Right atrium auricular region (tissue), 2 donors: ENCODE measurements around the gene RBM38. TPM values are rescaled to one million over a fixed set of nuclear protein-coding genes. Genes with fewer than 3 reads are reported as not detected.

Source experiments
- DNase-seq: peaks from one replicate; pipeline ENCODE4 v3.0.0-alpha.2; 2019; ENCODE audit warnings: low spot score
- H3K27ac ChIP-seq, 2 donors: fragments of 200-600 bp; sonication (generic); 1 replicate in 1 of 2; 2 replicates in 1 of 2; pipeline ENCODE4 v1.5.1; 2016 to 2019
- H3K27me3 ChIP-seq, 2 donors: fragments of 200-600 bp; sonication (generic); one replicate each; pipeline versions ENCODE4 v1.5.1 to v1.6.0; 2017 to 2019
- H3K36me3 ChIP-seq: fragments of 200-600 bp; sonication (generic); one replicate; pipeline ENCODE4 v1.5.1; 2016
- H3K4me1 ChIP-seq, 2 donors: fragments of 200-600 bp; sonication (generic); one replicate each; pipeline versions ENCODE4 v1.5.1 to v1.6.0; 2017 to 2019
- H3K4me3 ChIP-seq, 2 donors: fragments of 200-600 bp; sonication (generic); 1 replicate in 1 of 2; 2 replicates in 1 of 2; pipeline ENCODE4 v1.5.1; 2017 to 2019; ENCODE audit warnings: mild to moderate bottlenecking in 1 of 2, moderate library complexity in 1 of 2
- H3K9me3 ChIP-seq, 2 donors: fragments of 200-600 bp; sonication (generic); one replicate each; pipeline ENCODE4 v1.5.1; 2019
- total RNA-seq, 2 donors: library from RNA; depleted of rRNA; stranded (reverse); fragments of >200 nt; gene quantifications; one replicate each; pipeline ENCODE4 v1.1.0, GENCODE V29; 2016
- TF ChIP-seq, protein P1 (sequence below), 2 donors: fragments of 200-600 bp; sonication (generic); IDR thresholded peaks; one replicate each; pipeline ENCODE4 v1.5.1; 2019; ENCODE audit warnings: antibody characterized with exemption in 2 of 2

Gene RBM38
- total RNA-seq, 2 donors from 2014 or later = 127 to 151 TPM

- Histone ChIP-seq H3K4me3 (peak overlapping the region; percentile 71 to 79), H3K9me3 (no peaks in the 10 kb centered on the region), H3K36me3 (peaks cover 29% of the 10 kb centered on the region), H3K27ac (peak overlapping the region; percentile 92 to 96), H3K27me3 (no peaks in the 10 kb centered on the region), H3K4me1 (peaks cover 3 to 70% of the 10 kb centered on the region in 2 donors)
- TF ChIP-seq, protein P1, sequence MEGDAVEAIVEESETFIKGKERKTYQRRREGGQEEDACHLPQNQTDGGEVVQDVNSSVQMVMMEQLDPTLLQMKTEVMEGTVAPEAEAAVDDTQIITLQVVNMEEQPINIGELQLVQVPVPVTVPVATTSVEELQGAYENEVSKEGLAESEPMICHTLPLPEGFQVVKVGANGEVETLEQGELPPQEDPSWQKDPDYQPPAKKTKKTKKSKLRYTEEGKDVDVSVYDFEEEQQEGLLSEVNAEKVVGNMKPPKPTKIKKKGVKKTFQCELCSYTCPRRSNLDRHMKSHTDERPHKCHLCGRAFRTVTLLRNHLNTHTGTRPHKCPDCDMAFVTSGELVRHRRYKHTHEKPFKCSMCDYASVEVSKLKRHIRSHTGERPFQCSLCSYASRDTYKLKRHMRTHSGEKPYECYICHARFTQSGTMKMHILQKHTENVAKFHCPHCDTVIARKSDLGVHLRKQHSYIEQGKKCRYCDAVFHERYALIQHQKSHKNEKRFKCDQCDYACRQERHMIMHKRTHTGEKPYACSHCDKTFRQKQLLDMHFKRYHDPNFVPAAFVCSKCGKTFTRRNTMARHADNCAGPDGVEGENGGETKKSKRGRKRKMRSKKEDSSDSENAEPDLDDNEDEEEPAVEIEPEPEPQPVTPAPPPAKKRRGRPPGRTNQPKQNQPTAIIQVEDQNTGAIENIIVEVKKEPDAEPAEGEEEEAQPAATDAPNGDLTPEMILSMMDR (IDR thresholded peaks at IDR 0.05) = no peak
- no peak for DNase-seq
Observed at GRCh38 chr20:57391439-57392301, 474 bp downstream of the RBM38 start.

- Histone ChIP-seq H3K36me3 (peaks cover 39% of the 10 kb centered on the region), H3K27ac (peak overlapping the region; percentile 92 to 96), H3K9me3 (no peaks in the 10 kb centered on the region), H3K4me3 (peak overlapping the region; percentile 71 to 79), H3K4me1 (peaks cover 3 to 80% of the 10 kb centered on the region in 2 donors), H3K27me3 (no peaks in the 10 kb centered on the region)
- peak; percentile 65 for DNase-seq
- TF ChIP-seq, protein P1 (IDR thresholded peaks at IDR 0.05) = no peak
Observed at GRCh38 chr20:57392512-57393271, 1.5 kb downstream of the RBM38 start.

DNA sequence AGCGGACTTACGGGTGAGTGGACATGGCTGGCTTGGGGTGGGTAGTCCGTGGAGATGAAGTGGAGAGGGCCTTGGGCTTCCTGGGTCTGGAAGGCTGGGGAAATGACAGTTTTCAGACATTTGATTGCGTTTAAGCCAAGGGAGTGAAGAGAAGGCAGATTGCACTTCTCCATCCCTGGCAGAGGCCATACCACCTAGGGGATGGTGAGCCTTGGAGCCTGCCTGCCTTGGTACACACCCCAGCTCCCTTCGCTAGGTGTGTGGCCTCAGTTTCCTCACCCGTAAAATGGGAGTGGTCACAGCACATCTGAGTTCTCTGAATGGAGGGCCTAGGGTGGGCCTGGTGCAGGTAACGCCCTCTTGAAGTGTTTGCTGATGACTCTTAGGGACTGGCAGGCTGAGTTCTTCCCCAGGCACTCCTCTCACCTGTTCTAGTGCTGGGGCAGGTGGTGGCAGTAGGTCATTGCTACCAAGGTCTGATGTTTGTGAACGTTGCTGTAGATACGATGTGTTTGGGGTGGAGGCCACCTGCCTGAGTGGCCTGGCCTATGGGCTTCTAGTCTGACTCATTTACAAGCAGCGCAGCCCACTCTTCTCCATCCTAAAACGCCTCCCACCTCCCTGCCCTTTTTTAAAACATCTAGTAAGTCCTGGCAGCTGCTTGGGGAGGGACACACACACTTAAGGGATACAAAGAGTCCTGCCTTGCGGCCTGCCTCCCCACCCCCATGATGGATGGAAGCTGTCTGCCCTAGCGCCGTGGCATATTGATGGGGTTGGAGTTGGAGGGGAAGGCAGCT lies 2.3 kb downstream of the RBM38 start:
- H3K27me3 ChIP-seq = no peaks in the 10 kb centered on the region
- peak overlapping the region; percentile 92 to 96 for H3K27ac ChIP-seq
- peaks cover 41% of the 10 kb centered on the region for H3K36me3 ChIP-seq
- H3K4me3 ChIP-seq = peak overlapping the region; percentile 71 to 79
- TF ChIP-seq, protein P1 (IDR thresholded peaks at IDR 0.05) = no peak
- H3K4me1 ChIP-seq = peaks cover 3 to 88% of the 10 kb centered on the region in 2 donors
- H3K9me3 ChIP-seq = no peaks in the 10 kb centered on the region
- DNase-seq = no peak

- peak overlapping the region in 1 of 2 donors; percentile 79 for H3K4me3 ChIP-seq
- peaks cover 3 to 90% of the 10 kb centered on the region in 2 donors for H3K4me1 ChIP-seq
Observed at GRCh38 chr20:57394121-57395082, 3.2 kb downstream of the RBM38 start.

More at GRCh38 chr20:57394121-57395082, 3.2 kb downstream of the RBM38 start:
- Histone ChIP-seq H3K27ac (peak overlapping the region; percentile 92 to 96), H3K9me3 (no peaks in the 10 kb centered on the region), H3K27me3 (no peaks in the 10 kb centered on the region), H3K36me3 (peaks cover 41% of the 10 kb centered on the region)
- DNase-seq = no peak
- TF ChIP-seq, protein P1 (IDR thresholded peaks at IDR 0.05) = no peak
